H9 (cell line): Measurements from ENCODE around the gene RBM3. TPM values are rescaled to one million over a fixed set of nuclear protein-coding genes. Genes with fewer than 3 reads are reported as not detected.

Source experiments
- DNase-seq: peaks from one replicate; pipeline ENCODE4 v3.0.0-alpha.2; 2017
- H2AFZ ChIP-seq: one replicate; pipeline ENCODE4 v1.6.1; 2013; ENCODE audit warnings: mild to moderate bottlenecking, low read length, control low read depth, moderate library complexity
- H2AK5ac ChIP-seq: 2 replicates; pipeline ENCODE4 v1.6.1; 2013; ENCODE audit warnings: low read length, control low read depth, mixed read lengths; ENCODE audit not compliant: insufficient read length
- H2BK120ac ChIP-seq: one replicate; pipeline ENCODE4 v1.6.1; 2013; ENCODE audit warnings: low read depth, mild to moderate bottlenecking, low read length, control low read depth, inconsistent platforms; ENCODE audit not compliant: poor library complexity, severe bottlenecking
- H2BK12ac ChIP-seq: 2 replicates; pipeline ENCODE4 v1.6.1; 2013; ENCODE audit warnings: low read length, control low read depth, mixed read lengths, low read depth; ENCODE audit not compliant: insufficient read length
- H2BK15ac ChIP-seq: 2 replicates; pipeline ENCODE4 v1.6.1; 2013; ENCODE audit warnings: low read depth, low read length, control low read depth
- H2BK20ac ChIP-seq: one replicate; pipeline ENCODE4 v1.6.1; 2013; ENCODE audit warnings: low read depth, mild to moderate bottlenecking, low read length, control low read depth, inconsistent platforms; ENCODE audit not compliant: poor library complexity, severe bottlenecking
- H2BK5ac ChIP-seq: 2 replicates; pipeline ENCODE4 v1.6.1; 2013; ENCODE audit warnings: low read length, control low read depth, mixed read lengths; ENCODE audit not compliant: insufficient read length
- H3K14ac ChIP-seq: 2 replicates; pipeline ENCODE4 v1.6.1; 2013; ENCODE audit warnings: low read length, control low read depth; ENCODE audit not compliant: insufficient read depth
- H3K18ac ChIP-seq: 2 replicates; pipeline ENCODE4 v1.6.1; 2013; ENCODE audit warnings: low read depth, mild to moderate bottlenecking, mixed read lengths, low read length, control low read depth; ENCODE audit not compliant: insufficient read length
- H3K23ac ChIP-seq: 2 replicates; pipeline ENCODE4 v1.6.1; 2013; ENCODE audit warnings: low read length, control low read depth, mixed read lengths, low read depth; ENCODE audit not compliant: insufficient read length
- H3K23me2 ChIP-seq: 2 replicates; pipeline ENCODE4 v1.6.1; 2013; ENCODE audit warnings: low read depth, mild to moderate bottlenecking, mixed read lengths, low read length, control low read depth; ENCODE audit not compliant: insufficient read length, poor library complexity, severe bottlenecking
- H3K27ac ChIP-seq: 2 replicates; pipeline ENCODE4 v1.5.1; 2013; ENCODE audit warnings: low read length, control low read depth, mixed read lengths, low read depth; ENCODE audit not compliant: insufficient read length
- H3K27me3 ChIP-seq: 2 replicates; pipeline ENCODE4 v1.6.1; 2013; ENCODE audit warnings: low read length, control low read depth, inconsistent platforms; ENCODE audit not compliant: insufficient read depth
- H3K4ac ChIP-seq: 2 replicates; pipeline ENCODE4 v1.6.1; 2013; ENCODE audit warnings: low read depth, mild to moderate bottlenecking, control low read depth, inconsistent platforms, low read length, moderate library complexity
- H3K4me1 ChIP-seq: 2 replicates; pipeline ENCODE4 v1.6.1; 2013; ENCODE audit warnings: low read length, control low read depth, inconsistent platforms; ENCODE audit not compliant: insufficient read depth
- H3K4me2 ChIP-seq: 2 replicates; pipeline ENCODE4 v1.6.1; 2013; ENCODE audit warnings: low read length, control low read depth, mixed read lengths; ENCODE audit not compliant: insufficient read length, insufficient read depth
- H3K56ac ChIP-seq: 2 replicates; pipeline ENCODE4 v1.6.1; 2013; ENCODE audit warnings: low read depth, mild to moderate bottlenecking, mixed read lengths, low read length, control low read depth; ENCODE audit not compliant: insufficient read length
- H3K79me1 ChIP-seq: 2 replicates; pipeline ENCODE4 v1.6.1; 2013; ENCODE audit warnings: low read depth, mild to moderate bottlenecking, moderate library complexity, low read length, control low read depth, inconsistent platforms; ENCODE audit not compliant: insufficient read depth, poor library complexity, severe bottlenecking
- H3K79me2 ChIP-seq: 2 replicates; pipeline ENCODE4 v1.6.1; 2013; ENCODE audit warnings: low read length, control low read depth, inconsistent platforms; ENCODE audit not compliant: insufficient read depth
- H3K9ac ChIP-seq: 2 replicates; pipeline ENCODE4 v1.6.1; 2013; ENCODE audit warnings: low read length, control low read depth, mixed read lengths; ENCODE audit not compliant: insufficient read length; ENCODE audit errors: extremely low read depth
- H3K9me3 ChIP-seq: one replicate; pipeline ENCODE4 v1.6.1; 2013; ENCODE audit warnings: low read depth, low read length, inconsistent platforms; ENCODE audit not compliant: control insufficient read depth
- H3T11ph ChIP-seq: one replicate; pipeline ENCODE4 v1.6.1; 2013; ENCODE audit warnings: mild to moderate bottlenecking, low read length, control low read depth, inconsistent platforms
- H4K20me1 ChIP-seq: one replicate; pipeline ENCODE4 v1.6.1; 2013; ENCODE audit not compliant: control insufficient read depth, insufficient read length, insufficient read depth
- H4K5ac ChIP-seq: 2 replicates; pipeline ENCODE4 v1.6.1; 2013; ENCODE audit warnings: low read depth, mild to moderate bottlenecking, mixed read lengths, low read length, control low read depth; ENCODE audit not compliant: insufficient read length
- H4K8ac ChIP-seq: replicated peaks from 2 replicates; pipeline ENCODE4 v1.6.1; 2013; ENCODE audit warnings: low read length, control low read depth, mixed read lengths, low read depth; ENCODE audit not compliant: insufficient read length
- H4K91ac ChIP-seq: 2 replicates; pipeline ENCODE4 v1.6.1; 2013; ENCODE audit warnings: low read depth, mild to moderate bottlenecking, moderate library complexity, mixed read lengths, low read length, control low read depth; ENCODE audit not compliant: insufficient read length
- H3K27ac Mint-ChIP-seq, 3 experiments: 2 replicates in 2 of 3; 3 replicates in 1 of 3; pipeline ENCODE4 v1.8.0; 2020 to 2021; ENCODE audit warnings: mixed read lengths in 3 of 3, mild to moderate bottlenecking in 1 of 3, moderate library complexity in 1 of 3
- H3K27me3 Mint-ChIP-seq: 2 replicates; pipeline ENCODE4 v1.8.0; 2021; ENCODE audit warnings: low read depth, mild to moderate bottlenecking, moderate library complexity, mixed read lengths
- H3K36me3 Mint-ChIP-seq, 3 experiments: 2 replicates in 2 of 3; 3 replicates in 1 of 3; pipeline ENCODE4 v1.8.0; 2020 to 2021; ENCODE audit warnings: low read depth in 3 of 3, mixed read lengths in 3 of 3; ENCODE audit not compliant: insufficient read depth in 1 of 3
- H3K4me1 Mint-ChIP-seq, 2 experiments: 2 replicates each; pipeline ENCODE4 v1.8.0; 2020; ENCODE audit warnings: mixed read lengths in 2 of 2
- H3K4me3 Mint-ChIP-seq, 2 experiments: 2 replicates in 1 of 2; 3 replicates in 1 of 2; pipeline ENCODE4 v1.8.0; 2020 to 2021; ENCODE audit warnings: mild to moderate bottlenecking in 2 of 2, mixed read lengths in 2 of 2, moderate library complexity in 1 of 2
- H3K9me3 Mint-ChIP-seq, 2 experiments: 2 replicates in 1 of 2; 3 replicates in 1 of 2; pipeline ENCODE4 v1.8.0; 2020; ENCODE audit warnings: mild to moderate bottlenecking in 2 of 2, mixed read lengths in 2 of 2, moderate library complexity in 1 of 2
- CTCF ChIP-seq: fragments of 200-600 bp; sonication (generic); conservative IDR thresholded peaks from 3 replicates; pipeline ENCODE4 v1.8.0; 2021; ENCODE audit warnings: antibody characterized with exemption, mild to moderate bottlenecking
- WGBS: extraction: QIAGEN DNeasy Blood & Tissue Kit; methylation state at CpG from one replicate; pipeline ENCODE4 v1.1.7; 2013; ENCODE audit warnings: missing lambda C conversion rate, low lambda C conversion rate, mixed read lengths; ENCODE audit not compliant: insufficient read length; ENCODE audit errors: extremely low coverage; 5-methylcytosine and 5-hydroxymethylcytosine counted together
- total RNA-seq: library from RNA; stranded (reverse); gene quantifications from 2 replicates; pipeline ENCODE4 v1.2.1, GENCODE V29; 2021

Gene RBM3
- total RNA-seq, 1 experiment from 2014 or later = 264 TPM

- no peak overlapping the region for H3K23ac ChIP-seq
- H4K91ac ChIP-seq = no peak overlapping the region
- no peaks in the 10 kb centered on the region for H3K27me3 ChIP-seq
- no peaks in the 10 kb centered on the region for H3K23me2 ChIP-seq
- no peak for DNase-seq
- H3K79me2 ChIP-seq = no peaks in the 10 kb centered on the region
- no peak overlapping the region for H3K56ac ChIP-seq
- H2AK5ac ChIP-seq = no peak overlapping the region
- no peak overlapping the region for H4K8ac ChIP-seq
- no peak overlapping the region for H3T11ph ChIP-seq
- Mint-ChIP-seq H3K27ac (no peak overlapping the region), H3K4me3 (no peak overlapping the region), H3K36me3 (peaks cover 6 to 54% (median 36%) of the 10 kb centered on the region in 3 experiments; a peak in 6 of 7 replicates), H3K4me1 (no peaks in the 10 kb centered on the region), H3K27me3 (no peaks in the 10 kb centered on the region), H3K9me3 (peaks cover 69 to 77% of the 10 kb centered on the region in 2 experiments)
- no peaks in the 10 kb centered on the region for H4K20me1 ChIP-seq
- no peak overlapping the region for H2BK15ac ChIP-seq
- H3K4me2 ChIP-seq = no peak overlapping the region
- WGBS = no CpG with 5 or more reads among the region's 14 CpGs
- no peaks in the 10 kb centered on the region for H3K4me1 ChIP-seq
- H2BK5ac ChIP-seq = no peak overlapping the region
- H3K9me3 ChIP-seq = peaks cover 33% of the 10 kb centered on the region
- no peak overlapping the region for H2BK12ac ChIP-seq
- no peak overlapping the region for H2BK20ac ChIP-seq
- H2AFZ ChIP-seq = no peak overlapping the region
- H3K27ac ChIP-seq = no peak overlapping the region
- H3K9ac ChIP-seq = no peak overlapping the region
- TF ChIP-seq CTCF = no peak
- H3K79me1 ChIP-seq = no peaks in the 10 kb centered on the region
- H2BK120ac ChIP-seq = no peak overlapping the region
- no peak overlapping the region for H3K4ac ChIP-seq
- H3K18ac ChIP-seq = no peak overlapping the region
- no peak overlapping the region for H4K5ac ChIP-seq
- no peak overlapping the region for H3K14ac ChIP-seq
Observed at GRCh38 chrX:48560056-48560455, 14.2 kb upstream of the RBM3 start.
